Brain microvascular endothelial cell (primary cell): ENCODE results near the gene PLCXD1.
"Not testable (repeated sequence)": the region's sequence is repeated elsewhere in the genome, so short reads cannot be mapped to it uniquely, and the experiment has no call there.

ENCODE experiments used
- DNase-seq: peaks from one replicate; pipeline ENCODE4 v3.0.0-alpha.2; 2020
- H3K27ac ChIP-seq: fragments of 250-450 bp; sonication (Bioruptor Pico); 2 replicates; pipeline ENCODE4 v1.5.1; 2020; ENCODE audit warnings: mild to moderate bottlenecking, moderate library complexity
- H3K27me3 ChIP-seq: fragments of 250-450 bp; sonication (Bioruptor Pico); replicated peaks from 2 replicates; pipeline ENCODE4 v1.5.1; 2020; ENCODE audit warnings: mild to moderate bottlenecking
- H3K36me3 ChIP-seq: fragments of 250-450 bp; sonication (Bioruptor Pico); replicated peaks from 2 replicates; pipeline ENCODE4 v1.5.1; 2020; ENCODE audit warnings: mild to moderate bottlenecking
- H3K4me3 ChIP-seq: 2 replicates; pipeline ENCODE4 v1.5.1; 2011; ENCODE audit warnings: low read depth, mild to moderate bottlenecking, control low read depth, low read length, moderate library complexity
- in situ Hi-C: cut with HindIII; loops from 2 replicates; pipeline ENCODE4 v1.10.0; 2017; ENCODE audit warnings: low sequenced_read_pairs, low pct_ligation_motif_present
- TF ChIP-seq, protein P1 (sequence below): IDR thresholded peaks from 2 replicates; pipeline ENCODE4 v1.5.1; 2011; ENCODE audit warnings: low read depth, mild to moderate bottlenecking, moderate library complexity, low read length, control low read depth, inconsistent platforms; ENCODE audit errors: missing control alignments

Gene PLCXD1

GRCh38 chrX:252957-253291, 28.3 kb upstream of the PLCXD1 start:
- no peak overlapping the region for H3K4me3 ChIP-seq
- H3K27ac ChIP-seq = no peak overlapping the region
- no peaks in the 10 kb centered on the region for H3K27me3 ChIP-seq
- in situ Hi-C loops = no loop called here
- no peaks in the 10 kb centered on the region for H3K36me3 ChIP-seq
- DNase-seq = no peak
- TF ChIP-seq, protein P1, sequence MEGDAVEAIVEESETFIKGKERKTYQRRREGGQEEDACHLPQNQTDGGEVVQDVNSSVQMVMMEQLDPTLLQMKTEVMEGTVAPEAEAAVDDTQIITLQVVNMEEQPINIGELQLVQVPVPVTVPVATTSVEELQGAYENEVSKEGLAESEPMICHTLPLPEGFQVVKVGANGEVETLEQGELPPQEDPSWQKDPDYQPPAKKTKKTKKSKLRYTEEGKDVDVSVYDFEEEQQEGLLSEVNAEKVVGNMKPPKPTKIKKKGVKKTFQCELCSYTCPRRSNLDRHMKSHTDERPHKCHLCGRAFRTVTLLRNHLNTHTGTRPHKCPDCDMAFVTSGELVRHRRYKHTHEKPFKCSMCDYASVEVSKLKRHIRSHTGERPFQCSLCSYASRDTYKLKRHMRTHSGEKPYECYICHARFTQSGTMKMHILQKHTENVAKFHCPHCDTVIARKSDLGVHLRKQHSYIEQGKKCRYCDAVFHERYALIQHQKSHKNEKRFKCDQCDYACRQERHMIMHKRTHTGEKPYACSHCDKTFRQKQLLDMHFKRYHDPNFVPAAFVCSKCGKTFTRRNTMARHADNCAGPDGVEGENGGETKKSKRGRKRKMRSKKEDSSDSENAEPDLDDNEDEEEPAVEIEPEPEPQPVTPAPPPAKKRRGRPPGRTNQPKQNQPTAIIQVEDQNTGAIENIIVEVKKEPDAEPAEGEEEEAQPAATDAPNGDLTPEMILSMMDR = no peak

DNA sequence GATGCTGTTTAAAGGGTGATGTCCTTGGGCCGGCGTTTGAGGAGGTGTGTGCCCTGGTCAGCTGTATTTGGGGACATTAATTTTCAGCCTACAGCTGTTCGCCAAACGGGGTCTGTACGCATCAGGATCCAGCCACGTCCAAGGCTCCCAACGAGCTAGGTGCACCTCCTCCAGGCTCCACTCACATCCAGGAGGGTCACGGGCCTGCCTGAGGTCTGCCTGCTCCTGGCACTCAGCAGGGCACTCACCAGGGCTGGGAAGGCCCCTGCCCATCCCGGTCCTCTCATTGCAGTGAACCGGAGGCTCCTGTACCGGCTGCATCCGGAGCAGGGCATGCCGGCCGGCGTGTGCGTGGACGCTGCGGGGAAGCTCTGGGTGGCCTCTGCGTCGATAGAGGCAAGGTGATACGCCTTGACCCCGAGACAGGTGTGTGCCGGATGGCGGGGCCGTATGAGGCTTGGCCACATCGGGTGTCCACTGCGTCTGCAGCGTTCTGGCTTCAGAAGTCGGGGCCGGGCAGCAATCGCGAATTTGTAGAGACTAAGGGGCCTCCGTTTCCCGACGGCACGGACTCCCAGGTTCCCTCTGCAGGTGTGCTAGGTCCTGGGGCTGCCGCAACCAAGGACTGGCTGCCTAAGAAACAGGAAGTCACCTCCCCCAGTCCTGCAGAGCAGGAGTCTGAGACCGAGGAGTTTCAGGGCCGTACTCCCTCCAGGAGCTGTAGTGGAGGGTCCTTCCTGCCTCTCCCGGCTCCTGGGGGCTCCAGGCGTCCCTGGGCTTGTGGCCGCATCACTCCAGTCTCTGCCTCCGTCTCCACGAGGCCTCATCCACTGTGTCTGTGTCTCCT, 27.5 kb upstream of the PLCXD1 start:
- in situ Hi-C loops = no loop called here
- DNase-seq = no peak
- H3K36me3 ChIP-seq = no peaks in the 10 kb centered on the region
- no peak overlapping the region for H3K27ac ChIP-seq
- no peak overlapping the region for H3K4me3 ChIP-seq
- no peaks in the 10 kb centered on the region for H3K27me3 ChIP-seq
- TF ChIP-seq, protein P1 = no peak

DNA sequence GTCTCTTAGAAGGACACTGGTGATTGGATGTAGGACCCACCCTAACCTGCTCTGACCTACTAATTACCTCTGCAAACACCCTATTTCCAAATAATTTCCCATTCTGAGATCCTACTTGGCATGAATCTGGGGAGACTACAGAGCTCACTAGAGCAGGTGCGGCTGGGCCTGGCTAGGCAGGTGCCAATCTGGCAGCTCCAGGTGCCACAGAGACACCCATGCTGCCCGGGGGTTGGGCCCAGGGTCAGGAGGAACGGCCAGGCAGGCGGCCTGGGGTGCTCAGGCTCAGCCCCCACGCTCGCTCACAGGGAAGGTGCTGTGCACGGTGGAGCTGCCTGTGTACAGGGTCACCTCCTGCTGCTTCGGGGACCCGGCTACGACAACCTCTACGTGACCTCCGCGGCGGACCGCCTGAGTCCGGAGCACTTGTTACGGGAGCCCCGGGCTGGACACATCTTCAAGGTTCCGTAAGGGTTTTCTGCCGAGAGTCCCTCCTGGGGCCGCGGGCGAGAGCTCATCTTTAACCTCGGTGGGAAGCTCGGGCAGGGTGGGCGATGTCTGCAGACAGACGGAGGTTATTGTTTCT, 26.5 kb upstream of the PLCXD1 start:
- in situ Hi-C loops = no loop called here
- H3K4me3 ChIP-seq = no peak overlapping the region
- no peak for DNase-seq
- H3K36me3 ChIP-seq = no peaks in the 10 kb centered on the region
- no peaks in the 10 kb centered on the region for H3K27me3 ChIP-seq
- TF ChIP-seq, protein P1 = no peak
- H3K27ac ChIP-seq = no peak overlapping the region

GRCh38 chrX:255923-256331, 25.3 kb upstream of the PLCXD1 start:
- DNase-seq = no peak
- no peaks in the 10 kb centered on the region for H3K27me3 ChIP-seq
- no peaks in the 10 kb centered on the region for H3K36me3 ChIP-seq
- TF ChIP-seq, protein P1 = no peak
- in situ Hi-C loops = no loop called here
- H3K4me3 ChIP-seq = no peak overlapping the region
- no peak overlapping the region for H3K27ac ChIP-seq

- in situ Hi-C loops, DNase-seq: not testable (repeated sequence)
These were observed 24.1 kb upstream of the PLCXD1 start for GRCh38 chrX:257054-257453.

DNA sequence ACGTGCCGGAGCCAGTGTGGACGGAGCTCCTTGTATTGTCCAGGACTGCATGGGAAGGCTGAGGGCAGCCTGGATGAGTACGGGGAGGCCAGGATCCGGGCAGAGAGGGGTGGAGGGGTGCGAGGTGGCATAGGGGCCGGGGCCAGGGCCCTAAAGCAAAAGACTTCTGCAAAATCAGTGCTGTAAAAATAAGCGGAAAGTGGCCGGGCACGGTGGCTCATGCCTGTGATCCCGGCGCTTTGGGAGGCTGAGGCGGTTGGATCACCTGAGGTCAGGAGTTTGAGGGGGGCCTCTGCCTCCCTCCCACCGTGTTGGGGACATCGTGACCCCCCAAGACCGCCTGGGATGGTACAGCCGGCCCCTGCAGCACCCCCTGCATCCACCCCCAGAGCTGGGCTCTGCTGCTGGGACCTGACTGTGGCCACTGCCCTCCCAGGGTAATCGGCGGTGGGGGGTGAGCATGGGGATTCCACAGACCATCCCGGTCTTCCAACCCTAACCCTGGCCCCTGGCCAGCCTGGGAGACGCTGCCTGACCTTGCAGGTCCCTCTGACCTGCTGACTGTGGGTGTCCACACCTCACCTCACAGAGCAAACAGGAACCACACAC, 23.4 kb upstream of the PLCXD1 start:
- in situ Hi-C loops = no loop called here
- no peak for DNase-seq
- H3K36me3 ChIP-seq = no peaks in the 10 kb centered on the region
- no peak overlapping the region for H3K27ac ChIP-seq
- H3K27me3 ChIP-seq = no peaks in the 10 kb centered on the region
- TF ChIP-seq, protein P1 = no peak
- H3K4me3 ChIP-seq = no peak overlapping the region

More at GRCh38 chrX:257054-257453, 24.1 kb upstream of the PLCXD1 start:
- H3K27ac ChIP-seq, H3K36me3 ChIP-seq, H3K4me3 ChIP-seq, H3K27me3 ChIP-seq: not testable (repeated sequence)
